GM04504 (cell line): Measurements from ENCODE around the gene VILL.

ENCODE experiments used
- DNase-seq: peaks from one replicate; pipeline ENCODE4 v3.0.0-alpha.2; 2012; ENCODE audit warnings: low read depth

VILL gene

GRCh38 chr3:38000965-38001455 is 10.4 kb downstream of the VILL start:
- DNase-seq = no peak

- no peak for DNase-seq
Observed at GRCh38 chr3:38001456-38002081, 11.0 kb downstream of the VILL start.

DNA sequence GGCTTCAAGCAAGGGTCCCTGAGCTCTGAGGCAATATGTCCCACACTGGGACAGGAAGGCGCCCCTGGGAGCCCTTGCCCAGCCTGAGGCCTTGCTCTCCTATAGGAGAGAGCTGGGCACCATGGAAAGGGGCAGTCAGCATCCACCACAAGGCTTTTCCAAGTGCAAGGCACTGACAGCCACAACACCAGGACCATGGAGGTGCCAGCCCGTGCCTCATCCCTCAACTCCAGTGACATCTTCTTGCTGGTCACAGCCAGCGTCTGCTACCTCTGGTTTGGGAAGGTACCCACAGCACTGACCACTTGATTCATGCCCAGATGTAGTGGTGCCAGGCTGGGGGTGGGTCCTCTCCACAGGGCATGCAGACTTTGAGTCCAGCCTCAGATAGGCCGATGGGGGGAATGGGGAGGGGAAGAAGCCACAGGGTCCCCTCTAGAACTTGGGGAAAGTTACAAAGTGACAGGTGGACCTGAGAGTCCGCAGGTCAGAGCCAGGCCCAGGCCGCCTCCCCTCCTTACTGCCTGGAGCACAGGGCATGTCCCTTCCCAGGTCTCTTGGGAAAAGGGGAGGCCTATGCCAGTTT is 11.8 kb downstream of the VILL start:
- DNase-seq = no peak

GRCh38 chr3:38002940-38003339 is 12.4 kb downstream of the VILL start:
- no peak for DNase-seq

DNA sequence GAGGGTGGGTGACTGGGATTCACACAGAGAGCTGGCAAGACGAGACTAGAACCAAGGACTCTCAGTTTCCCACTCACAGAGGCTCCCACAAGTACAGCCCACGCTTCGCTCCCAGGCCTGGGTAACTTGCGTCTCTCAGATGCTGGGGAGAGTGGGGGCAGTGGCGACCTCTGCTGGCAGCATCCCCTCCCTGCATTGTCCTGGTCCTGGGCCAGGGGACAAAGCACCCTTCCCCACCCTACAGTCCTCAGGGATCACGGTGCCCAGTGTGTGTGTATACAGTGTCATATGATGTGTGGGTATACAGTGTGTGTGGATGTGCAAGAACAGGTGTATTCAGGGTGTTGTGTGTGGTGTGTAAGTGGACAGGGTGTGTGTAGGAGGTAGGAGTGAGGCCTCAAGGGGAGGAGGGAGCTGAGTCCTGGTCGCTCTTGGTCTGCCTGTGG is 12.8 kb downstream of the VILL start:
- DNase-seq = no peak

GRCh38 chr3:38003817-38004414 is 13.3 kb downstream of the VILL start:
- no peak for DNase-seq

GRCh38 chr3:38004415-38005075 is 14.0 kb downstream of the VILL start:
- DNase-seq = no peak

DNA sequence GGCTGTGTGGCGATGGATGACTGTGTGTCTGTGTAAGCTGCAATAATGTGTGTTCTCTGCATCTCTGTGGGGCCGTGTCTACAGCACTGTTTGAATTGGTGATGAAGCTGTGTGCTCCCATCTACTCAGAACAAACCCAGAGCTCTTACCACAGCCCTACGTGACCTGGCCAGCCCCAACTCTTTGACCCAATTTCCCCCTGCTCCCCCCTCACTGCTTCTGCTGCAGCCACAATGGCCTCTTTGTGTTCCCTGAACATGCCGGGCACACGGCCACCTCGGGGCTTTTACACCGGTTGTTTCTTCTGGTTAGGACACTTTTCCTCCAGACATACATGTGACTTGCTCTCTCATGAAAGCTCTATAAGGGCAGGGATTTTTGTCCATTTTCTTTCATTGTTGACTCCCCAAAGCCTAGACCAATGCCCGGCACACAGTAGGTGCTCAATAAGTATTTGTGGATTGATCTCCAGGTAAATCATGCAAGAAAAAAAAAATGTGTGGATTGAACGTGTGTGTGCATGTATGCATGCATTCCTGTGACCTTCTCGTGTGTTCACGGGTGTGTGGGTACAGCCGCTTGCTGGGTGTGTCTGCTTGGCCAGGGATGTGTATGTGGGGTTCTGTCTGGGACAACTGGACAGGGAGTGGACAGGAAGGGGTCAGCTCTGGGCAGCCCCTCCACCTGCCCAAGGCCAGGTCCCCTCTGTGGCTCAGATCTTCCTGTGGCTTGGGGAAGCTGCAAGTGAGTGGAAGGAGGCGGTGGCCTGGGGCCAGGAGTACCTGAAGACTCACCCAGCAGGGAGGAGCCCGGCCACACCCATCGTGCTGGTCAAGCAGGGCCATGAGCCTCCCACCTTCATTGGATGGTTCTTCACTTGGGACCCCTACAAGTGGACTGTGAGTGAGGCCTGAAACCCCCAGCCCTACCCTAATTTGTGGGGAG is 14.8 kb downstream of the VILL start:
- no peak for DNase-seq

- DNase-seq = no peak
Observed at GRCh38 chr3:38006031-38006430, 15.4 kb downstream of the VILL start.

- no peak for DNase-seq
Observed at GRCh38 chr3:38006445-38006995, 15.9 kb downstream of the VILL start.

GRCh38 chr3:38007754-38008090 is 17.1 kb downstream of the VILL start:
- no peak for DNase-seq

DNA sequence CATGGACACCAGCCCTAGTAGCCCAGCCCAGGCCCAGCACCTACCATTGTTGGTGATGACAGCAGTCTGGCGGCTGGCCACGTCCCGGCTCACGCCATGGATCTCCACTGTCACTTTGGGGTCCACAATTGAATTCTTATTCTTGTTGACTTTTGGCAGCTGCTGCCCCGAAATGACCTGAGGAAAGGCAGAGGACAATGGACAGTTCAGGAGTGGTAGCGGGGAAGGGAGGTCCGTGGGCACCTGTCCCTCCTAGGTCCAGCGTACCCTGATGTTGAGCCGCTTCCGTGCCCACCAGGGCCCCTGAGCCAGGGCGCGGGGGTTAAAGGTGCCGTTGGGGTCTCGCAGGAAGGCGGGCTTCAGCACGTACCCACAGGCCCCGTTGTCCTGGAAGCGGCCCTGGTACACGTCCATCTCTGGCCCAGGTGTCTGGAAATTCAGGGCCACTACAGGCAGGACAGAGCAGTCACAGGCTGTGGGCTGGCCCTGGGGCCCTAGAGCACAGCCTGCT is 17.7 kb downstream of the VILL start:
- no peak for DNase-seq

DNA sequence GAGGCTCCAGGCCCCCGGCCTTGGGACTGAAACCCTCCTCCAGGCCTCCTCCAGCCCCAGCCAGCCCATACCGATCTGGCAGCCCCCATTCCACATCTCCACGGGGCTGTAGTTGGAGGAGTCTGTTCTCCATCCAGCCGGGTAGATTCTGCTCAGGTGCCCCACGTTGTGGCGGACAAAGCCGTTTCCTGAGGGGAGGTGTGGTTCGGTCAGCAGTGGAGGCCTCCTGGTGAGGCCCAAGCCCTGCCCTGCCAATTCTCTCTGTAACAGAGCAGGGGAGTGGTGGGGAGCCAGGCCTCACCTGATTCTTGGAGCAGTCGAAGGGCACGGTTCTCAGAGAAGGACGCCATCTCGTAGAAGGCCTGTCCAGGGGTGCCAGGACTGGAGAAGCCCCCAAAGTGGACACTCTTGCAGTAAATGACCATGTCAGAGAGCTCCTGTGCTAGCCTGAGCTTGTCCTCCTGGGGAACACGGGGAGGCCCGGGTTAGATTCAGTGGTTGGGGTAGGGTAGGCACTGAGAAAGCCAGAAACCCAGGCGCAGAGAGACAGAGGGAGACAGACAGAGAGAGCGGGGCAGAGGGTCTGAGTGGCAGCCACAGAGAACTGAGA is 18.5 kb downstream of the VILL start:
- DNase-seq = no peak

- DNase-seq = no peak
Observed at GRCh38 chr3:38009807-38010591, 19.4 kb downstream of the VILL start.

DNA sequence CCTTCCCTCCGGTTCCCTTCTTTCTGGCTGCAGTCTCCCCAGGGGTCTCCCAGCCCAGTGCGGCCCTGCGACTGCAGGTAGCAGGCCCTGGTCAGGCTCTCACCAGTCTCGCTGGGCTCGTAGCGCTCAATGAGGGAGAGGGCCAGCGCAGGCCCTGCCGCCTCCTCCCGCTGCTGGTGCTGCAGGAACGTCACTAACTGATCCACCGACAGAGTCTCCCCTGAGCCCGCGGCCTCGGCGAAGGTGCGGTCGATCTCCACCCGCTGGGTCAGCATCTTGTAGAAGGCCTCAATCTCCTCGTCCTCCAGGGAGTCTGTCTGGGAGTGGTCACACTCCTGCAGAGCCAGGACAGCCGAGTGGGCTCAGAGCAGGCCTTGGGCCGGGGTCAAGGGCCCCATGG is 20.5 kb downstream of the VILL start:
- DNase-seq = no peak

DNA sequence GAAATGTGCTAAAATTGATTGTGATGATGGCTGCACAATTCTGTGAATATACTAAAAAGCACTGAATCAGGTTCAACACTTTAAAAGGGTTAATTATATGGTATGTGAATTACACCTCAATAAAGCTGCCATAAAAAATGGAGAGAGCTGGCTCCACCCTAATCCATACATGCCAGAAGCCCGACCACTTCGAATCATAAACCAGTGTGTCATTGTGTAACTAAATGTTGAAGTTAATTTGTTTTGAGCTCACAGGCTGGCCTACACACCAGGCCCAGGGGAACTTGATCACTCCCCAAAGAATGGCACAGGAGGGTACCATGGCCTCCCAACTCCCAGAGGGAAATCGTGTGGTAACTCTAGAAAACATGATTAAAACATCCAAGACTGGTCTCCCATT is 24.9 kb downstream of the VILL start:
- no peak for DNase-seq

GRCh38 chr3:38015984-38016383 is 25.4 kb downstream of the VILL start:
- DNase-seq = no peak

DNA sequence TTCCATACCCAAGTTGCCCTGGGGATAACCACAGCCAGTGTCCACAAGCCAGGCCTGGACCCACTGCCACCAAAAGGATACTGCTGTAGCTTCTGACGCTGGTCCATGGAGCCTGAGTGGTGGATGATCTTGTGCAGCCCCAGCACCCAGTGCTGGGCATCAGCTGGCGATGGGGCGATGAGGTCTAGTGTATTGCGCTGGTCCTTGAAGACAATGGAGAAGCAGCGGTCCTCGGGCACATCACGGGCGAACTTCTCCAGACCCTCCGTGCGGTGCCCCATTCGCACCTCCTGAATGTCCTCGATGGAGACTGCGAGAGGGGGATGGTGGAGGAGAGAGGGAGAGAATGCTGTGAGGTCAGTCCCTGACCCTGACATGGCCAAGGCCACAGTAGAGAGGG is 25.8 kb downstream of the VILL start:
- DNase-seq = no peak

- DNase-seq = no peak
Observed at GRCh38 chr3:38016847-38017444, 26.4 kb downstream of the VILL start.
